Endothelial cell of umbilical vein (primary cell): ENCODE results near the gene TBC1D14.

Experiments
- EZH2 ChIP-seq: IDR thresholded peaks from 2 replicates; pipeline ENCODE4 v1.6.1; 2012; ENCODE audit warnings: borderline replicate concordance, low read depth, mild to moderate bottlenecking, moderate library complexity, low read length, inconsistent platforms; ENCODE audit not compliant: severe bottlenecking
- FOS ChIP-seq: IDR thresholded peaks from 2 replicates; pipeline ENCODE4 v1.6.1; 2011; ENCODE audit warnings: mild to moderate bottlenecking, low read length, moderate library complexity, borderline replicate concordance; ENCODE audit not compliant: insufficient read depth
- GATA2 ChIP-seq: IDR thresholded peaks from 2 replicates; pipeline ENCODE4 v1.7.0; 2011; ENCODE audit warnings: low read depth, mild to moderate bottlenecking, moderate library complexity, mixed read lengths, low read length; ENCODE audit not compliant: insufficient read length, insufficient read depth
- POLR2A ChIP-seq: IDR thresholded peaks from 2 replicates; pipeline ENCODE4 v1.6.1; 2012; ENCODE audit warnings: low read depth, mild to moderate bottlenecking, control low read depth, low read length
- POLR2AphosphoS5 ChIP-seq: IDR thresholded peaks from 2 replicates; pipeline ENCODE4 v1.6.1; 2012; ENCODE audit warnings: low read depth, mild to moderate bottlenecking, control low read depth, low read length, moderate library complexity; ENCODE audit not compliant: insufficient read depth
- TF ChIP-seq, protein P1 (sequence below), 2 donors: IDR thresholded peaks; 1 replicate in 1 of 2; 2 replicates in 1 of 2; pipeline ENCODE4 v1.5.1; 2011; ENCODE audit warnings: low read length in 2 of 2, mild to moderate bottlenecking in 2 of 2, moderate library complexity in 2 of 2, control low read depth in 1 of 2, inconsistent platforms in 1 of 2, low read depth in 1 of 2; ENCODE audit not compliant: insufficient read depth in 1 of 2; ENCODE audit errors: extremely low read depth in 1 of 2
- TF ChIP-seq, protein P2 (sequence below): IDR thresholded peaks from 2 replicates; pipeline ENCODE4 v1.6.1; 2011; ENCODE audit not compliant: insufficient read depth, insufficient read length

DNA sequence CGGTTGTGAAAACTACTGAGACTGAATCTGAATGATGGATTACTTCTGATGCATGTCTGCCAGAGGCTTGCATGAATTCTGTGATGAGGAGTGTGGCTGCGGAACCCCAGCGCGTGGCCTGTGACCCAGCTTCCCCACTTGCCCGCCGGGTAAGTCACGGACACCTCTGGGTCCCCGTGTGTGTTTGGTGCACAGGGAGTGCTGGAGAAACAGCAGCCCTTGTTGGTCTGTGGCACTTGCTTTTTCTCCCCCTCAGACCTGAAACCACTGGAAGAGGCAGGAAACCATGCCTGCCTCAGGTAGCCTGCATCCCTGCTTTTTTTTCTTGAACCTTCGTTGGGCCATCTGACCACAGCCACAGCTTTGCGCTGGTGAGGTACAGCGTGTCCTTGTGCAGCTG is 81.6 kb downstream of the TBC1D14 start:
- TF ChIP-seq POLR2A (no peak), FOS (no peak), POLR2AphosphoS5 (no peak), EZH2 (no peak), GATA2 (no peak)
- TF ChIP-seq, protein P1, sequence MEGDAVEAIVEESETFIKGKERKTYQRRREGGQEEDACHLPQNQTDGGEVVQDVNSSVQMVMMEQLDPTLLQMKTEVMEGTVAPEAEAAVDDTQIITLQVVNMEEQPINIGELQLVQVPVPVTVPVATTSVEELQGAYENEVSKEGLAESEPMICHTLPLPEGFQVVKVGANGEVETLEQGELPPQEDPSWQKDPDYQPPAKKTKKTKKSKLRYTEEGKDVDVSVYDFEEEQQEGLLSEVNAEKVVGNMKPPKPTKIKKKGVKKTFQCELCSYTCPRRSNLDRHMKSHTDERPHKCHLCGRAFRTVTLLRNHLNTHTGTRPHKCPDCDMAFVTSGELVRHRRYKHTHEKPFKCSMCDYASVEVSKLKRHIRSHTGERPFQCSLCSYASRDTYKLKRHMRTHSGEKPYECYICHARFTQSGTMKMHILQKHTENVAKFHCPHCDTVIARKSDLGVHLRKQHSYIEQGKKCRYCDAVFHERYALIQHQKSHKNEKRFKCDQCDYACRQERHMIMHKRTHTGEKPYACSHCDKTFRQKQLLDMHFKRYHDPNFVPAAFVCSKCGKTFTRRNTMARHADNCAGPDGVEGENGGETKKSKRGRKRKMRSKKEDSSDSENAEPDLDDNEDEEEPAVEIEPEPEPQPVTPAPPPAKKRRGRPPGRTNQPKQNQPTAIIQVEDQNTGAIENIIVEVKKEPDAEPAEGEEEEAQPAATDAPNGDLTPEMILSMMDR (IDR thresholded peaks at IDR 0.05; ENCODE audit: extremely low read depth in 1 of 2, insufficient read depth in 1 of 2, low read depth in 1 of 2, low read length in 2 of 2): no peak
- TF ChIP-seq, protein P2, sequence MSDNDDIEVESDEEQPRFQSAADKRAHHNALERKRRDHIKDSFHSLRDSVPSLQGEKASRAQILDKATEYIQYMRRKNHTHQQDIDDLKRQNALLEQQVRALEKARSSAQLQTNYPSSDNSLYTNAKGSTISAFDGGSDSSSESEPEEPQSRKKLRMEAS: no peak
